NCI-H1930 (cell line): Measurements from ENCODE around the gene OSBPL10.

Experiments
- DNase-seq, 2 experiments: peaks; one replicate each; lab custom pipeline; 2025; lab: John Stamatoyannopoulos, UW

The OSBPL10 gene

GRCh38 chr3:31744913-31745312, 236.1 kb downstream of the OSBPL10 start:
- no peak for DNase-seq

GRCh38 chr3:31743331-31744089, 237.6 kb downstream of the OSBPL10 start:
- DNase-seq = no peak

DNA sequence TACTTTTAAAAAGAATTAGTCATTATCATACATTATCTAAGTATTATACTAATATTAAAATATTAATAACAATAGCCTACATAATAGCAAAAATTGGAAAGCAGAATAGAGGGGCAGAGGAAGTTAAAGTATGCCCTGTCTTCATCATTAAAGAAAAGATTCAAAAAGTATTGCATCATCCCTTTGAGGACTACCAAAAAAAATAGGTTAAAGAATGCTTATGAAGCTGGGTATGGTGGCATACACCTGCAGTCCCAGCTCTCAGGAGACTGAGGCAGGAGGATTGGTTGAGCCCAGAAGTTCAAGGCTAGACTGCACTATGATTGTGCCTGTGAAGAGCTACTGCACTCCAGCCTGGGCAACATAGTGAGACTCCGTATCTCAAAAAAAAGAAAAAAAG, 240.7 kb downstream of the OSBPL10 start:
- DNase-seq = no peak

GRCh38 chr3:31738412-31738811, 242.7 kb downstream of the OSBPL10 start:
- no peak for DNase-seq

DNA sequence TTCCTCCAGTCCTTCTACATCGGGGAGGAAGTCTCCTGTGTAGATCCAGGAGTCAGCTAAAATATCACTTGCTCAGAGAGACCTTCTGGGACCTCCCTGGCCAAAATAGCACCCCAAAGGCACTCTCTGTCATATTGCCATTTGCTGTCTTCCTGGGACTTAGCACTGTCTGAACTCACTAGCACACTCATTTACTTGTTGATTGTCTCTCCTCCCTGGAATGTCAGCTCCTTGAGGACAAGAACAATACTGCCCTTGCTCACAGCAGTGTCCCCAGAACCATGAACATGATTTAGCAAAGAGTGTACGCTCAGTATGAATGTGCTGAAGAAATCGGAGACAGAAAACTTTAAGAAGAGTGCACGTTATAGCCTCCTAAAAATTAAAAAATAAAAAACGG, 245.4 kb downstream of the OSBPL10 start:
- DNase-seq = no peak

- no peak for DNase-seq
Measured at GRCh38 chr3:31733234-31733667, 247.8 kb downstream of the OSBPL10 start.

DNA sequence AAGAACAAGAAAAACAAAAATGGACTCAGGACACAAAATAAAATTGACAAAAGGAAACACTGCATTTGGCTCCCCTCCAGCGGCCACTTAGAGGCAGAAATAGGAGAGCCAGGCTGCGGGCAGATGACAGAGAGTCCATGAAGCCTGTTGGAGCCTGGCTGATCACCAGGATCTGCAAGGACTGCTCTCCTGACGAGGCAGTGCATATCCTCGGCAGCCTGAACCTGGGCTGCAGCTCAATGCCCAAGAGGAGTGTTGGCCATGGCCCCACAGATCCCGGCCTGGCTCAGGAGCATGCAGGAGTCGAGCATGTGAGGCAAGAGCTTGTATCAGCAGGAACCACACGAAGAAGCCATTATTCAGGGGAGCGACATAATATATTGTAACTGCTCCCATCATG, 248.5 kb downstream of the OSBPL10 start:
- DNase-seq = no peak

DNA sequence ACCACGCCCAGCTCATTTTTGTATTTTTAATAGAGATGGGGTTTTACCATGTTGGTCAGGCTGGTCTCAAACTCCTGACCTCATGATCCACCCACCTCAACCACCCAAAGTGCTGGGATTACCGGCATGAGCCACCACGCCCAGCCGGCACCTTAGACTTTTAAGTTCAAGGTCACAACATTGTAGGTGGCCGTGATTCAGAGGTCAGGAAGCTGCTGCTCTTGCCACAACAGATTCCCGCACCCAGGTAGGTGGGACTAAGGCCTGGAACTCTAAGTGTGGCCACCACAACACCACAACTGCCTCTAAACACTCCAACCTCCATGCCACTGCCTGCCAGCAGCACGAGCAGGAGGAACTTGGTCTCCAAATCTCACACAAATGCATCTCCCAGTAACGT, 251.5 kb downstream of the OSBPL10 start:
- DNase-seq = no peak

DNA sequence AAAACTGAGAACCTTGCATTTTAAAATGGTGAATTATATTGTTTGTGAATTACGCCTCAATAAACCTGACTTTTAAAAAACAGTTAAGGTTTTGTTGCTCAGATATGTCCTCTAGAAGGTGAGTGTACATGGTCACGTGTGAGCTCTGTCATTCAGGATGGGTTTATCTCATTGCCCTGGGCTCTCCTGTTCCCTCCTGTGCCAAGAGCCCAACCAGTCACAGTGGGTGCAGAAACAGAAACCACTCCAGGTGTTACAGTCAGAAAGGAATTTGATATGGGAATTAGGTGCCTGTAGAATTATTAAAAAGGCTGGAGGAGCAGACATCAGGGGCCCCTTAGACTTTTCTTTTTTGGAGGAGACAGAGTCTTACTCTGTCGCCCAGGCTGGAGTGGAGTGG, 252.0 kb downstream of the OSBPL10 start:
- DNase-seq = no peak

- no peak for DNase-seq
Measured at GRCh38 chr3:31728403-31728802, 252.7 kb downstream of the OSBPL10 start.

- DNase-seq = no peak
Measured at GRCh38 chr3:31725976-31726375, 255.1 kb downstream of the OSBPL10 start.

GRCh38 chr3:31725568-31725967, 255.5 kb downstream of the OSBPL10 start:
- no peak for DNase-seq

GRCh38 chr3:31724651-31725050, 256.4 kb downstream of the OSBPL10 start:
- no peak for DNase-seq

GRCh38 chr3:31724116-31724515, 256.9 kb downstream of the OSBPL10 start:
- no peak for DNase-seq

GRCh38 chr3:31723701-31724100, 257.4 kb downstream of the OSBPL10 start:
- no peak for DNase-seq

DNA sequence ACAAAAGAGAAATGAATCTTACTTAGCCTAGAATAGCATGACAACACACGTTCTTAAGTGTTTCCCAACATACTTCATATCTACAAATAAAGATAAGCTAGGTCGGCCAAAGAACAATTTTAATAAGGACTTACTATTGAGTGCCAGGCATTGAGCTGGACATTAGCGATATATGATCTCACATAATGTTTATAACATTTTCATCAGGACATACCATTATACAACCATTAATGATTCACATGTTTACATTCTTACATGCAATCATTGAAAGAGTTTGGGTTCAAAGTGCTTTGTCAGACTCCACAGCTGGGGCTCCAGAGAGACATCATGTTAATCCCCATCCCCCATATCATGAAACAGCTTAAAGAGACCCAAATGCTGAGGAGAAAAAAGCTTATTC, 259.4 kb downstream of the OSBPL10 start:
- no peak for DNase-seq

DNA sequence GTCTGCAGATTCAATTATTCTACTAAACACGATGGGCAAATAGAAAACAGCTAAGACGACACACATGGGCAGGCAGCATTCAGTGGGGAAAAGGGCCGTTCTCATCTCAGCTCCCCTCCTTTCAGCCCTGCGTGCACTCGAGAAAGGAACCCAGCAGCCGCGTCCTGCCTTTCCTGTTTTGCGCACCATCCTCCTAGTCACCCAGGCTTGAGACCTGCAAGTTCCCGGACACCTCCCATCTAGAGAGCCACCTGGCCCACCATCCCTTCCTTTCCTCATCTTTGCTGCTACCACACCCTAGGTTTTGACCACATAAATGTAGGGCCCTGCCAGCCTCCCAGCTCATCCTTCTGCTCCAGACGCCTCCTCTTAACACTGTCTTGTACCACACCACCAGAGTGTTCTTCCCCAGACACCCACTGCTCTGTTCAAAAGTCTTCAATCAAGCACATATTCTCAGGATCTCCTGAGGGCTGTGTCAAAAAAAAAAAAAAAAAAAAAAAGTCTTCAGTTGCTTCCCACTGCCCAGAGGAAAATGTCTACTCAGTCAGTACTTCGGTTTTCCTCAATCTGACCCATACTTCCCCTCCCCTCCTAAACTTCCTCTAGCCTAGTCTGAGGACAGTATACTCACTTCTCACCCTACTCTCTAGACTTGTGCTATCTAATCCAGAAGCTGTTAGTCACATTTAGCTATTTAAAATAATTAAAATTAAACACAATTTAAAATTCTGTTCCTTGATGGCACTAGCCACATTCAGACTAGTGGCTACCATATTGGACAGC, 266.4 kb downstream of the OSBPL10 start:
- DNase-seq = no peak

DNA sequence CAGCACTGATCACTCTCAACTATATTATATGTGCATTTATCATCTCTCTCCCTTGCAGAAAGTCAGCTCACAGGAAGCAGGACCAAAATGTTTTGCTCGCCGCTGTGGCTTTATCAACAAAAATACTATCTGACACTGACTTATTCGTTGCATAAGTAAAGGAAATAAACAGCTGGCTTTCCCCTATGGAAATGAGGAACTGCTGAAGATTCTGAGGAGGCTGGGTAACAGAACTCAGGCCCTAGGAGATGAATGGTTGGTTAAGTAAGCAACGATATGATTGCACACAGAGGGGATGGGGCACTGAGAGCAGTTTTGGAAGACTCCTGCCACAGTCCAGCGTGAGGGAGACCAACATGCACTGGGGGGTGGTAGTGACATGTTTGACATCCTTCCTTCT, 267.2 kb downstream of the OSBPL10 start:
- DNase-seq = no peak

- DNase-seq = no peak
Measured at GRCh38 chr3:31710123-31710803, 270.8 kb downstream of the OSBPL10 start.

- no peak for DNase-seq
Measured at GRCh38 chr3:31709526-31709925, 271.5 kb downstream of the OSBPL10 start.

GRCh38 chr3:31709005-31709404, 272.1 kb downstream of the OSBPL10 start:
- no peak for DNase-seq

DNA sequence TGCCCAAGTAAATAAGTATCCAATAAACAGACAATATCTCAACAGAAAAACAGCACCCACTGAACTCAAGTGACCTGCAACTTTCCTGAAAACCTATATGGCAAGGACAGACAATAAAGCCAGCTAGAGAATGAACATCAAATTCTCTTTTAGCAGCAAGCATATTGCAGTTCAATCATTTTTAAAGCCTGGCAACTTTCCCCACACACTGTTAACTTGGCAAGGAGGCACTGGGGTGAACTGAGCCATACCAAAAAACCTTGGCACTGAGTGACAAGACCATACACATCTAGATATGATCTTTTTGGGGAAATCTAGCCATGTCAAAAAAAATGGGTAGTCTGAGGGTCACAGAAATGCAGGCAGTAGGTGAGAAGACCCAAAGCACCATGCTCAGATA, 273.8 kb downstream of the OSBPL10 start:
- DNase-seq = no peak

- no peak for DNase-seq
Measured at GRCh38 chr3:31705736-31706135, 275.3 kb downstream of the OSBPL10 start.
